ENCODE measurements around the gene SNX32. TPM values are rescaled to one million over a fixed set of nuclear protein-coding genes. Genes with fewer than 3 reads are reported as not detected.

SNX32 gene
- total and polyA plus RNA-seq, 9 of the 15 experiments (the other 6 are each of a cell fraction or from before 2014, with no cell fraction given) = 0.03 TPM; not detected in 7

DNA sequence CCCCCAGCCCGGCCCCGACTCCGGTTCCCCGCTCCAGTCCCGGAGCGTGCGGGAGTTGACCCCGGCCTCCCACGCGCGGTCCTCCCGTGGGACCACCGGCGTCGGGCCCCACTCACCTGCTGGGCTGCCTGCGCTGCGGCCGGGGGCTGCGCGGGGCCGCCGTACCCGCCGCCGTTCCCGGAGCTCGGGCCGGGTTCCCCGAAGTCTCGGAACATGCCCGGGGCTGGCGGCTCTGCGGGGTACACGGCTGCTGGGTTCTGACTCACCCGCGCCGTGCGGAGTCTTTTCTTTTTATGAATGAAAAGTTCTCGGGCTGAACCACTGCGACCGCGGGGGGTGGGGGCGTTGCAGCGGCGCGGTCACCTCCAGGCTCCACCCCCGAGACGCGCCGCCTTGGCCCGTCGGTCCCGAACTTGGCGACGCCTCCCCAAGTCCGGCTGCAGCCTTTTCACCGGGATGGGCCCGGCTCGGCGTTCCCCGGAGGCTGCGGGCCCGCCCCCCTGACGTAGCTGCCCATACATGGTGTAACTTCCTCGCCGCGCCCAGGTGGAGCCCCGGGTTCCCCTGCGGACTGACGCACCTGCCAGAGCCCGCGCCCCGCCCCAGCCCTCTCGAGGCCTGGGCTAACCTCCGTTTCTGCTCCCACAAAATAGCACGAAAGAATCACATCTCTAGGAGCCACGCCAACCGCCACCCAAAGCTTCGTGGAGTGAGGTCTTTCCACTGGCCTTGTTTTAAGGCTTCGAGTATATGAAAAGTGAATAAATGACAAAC, 66.5 kb downstream of the SNX32 start, which contains the start of gene FOSL1 (continued):
- TF ChIP-seq, protein P1, sequence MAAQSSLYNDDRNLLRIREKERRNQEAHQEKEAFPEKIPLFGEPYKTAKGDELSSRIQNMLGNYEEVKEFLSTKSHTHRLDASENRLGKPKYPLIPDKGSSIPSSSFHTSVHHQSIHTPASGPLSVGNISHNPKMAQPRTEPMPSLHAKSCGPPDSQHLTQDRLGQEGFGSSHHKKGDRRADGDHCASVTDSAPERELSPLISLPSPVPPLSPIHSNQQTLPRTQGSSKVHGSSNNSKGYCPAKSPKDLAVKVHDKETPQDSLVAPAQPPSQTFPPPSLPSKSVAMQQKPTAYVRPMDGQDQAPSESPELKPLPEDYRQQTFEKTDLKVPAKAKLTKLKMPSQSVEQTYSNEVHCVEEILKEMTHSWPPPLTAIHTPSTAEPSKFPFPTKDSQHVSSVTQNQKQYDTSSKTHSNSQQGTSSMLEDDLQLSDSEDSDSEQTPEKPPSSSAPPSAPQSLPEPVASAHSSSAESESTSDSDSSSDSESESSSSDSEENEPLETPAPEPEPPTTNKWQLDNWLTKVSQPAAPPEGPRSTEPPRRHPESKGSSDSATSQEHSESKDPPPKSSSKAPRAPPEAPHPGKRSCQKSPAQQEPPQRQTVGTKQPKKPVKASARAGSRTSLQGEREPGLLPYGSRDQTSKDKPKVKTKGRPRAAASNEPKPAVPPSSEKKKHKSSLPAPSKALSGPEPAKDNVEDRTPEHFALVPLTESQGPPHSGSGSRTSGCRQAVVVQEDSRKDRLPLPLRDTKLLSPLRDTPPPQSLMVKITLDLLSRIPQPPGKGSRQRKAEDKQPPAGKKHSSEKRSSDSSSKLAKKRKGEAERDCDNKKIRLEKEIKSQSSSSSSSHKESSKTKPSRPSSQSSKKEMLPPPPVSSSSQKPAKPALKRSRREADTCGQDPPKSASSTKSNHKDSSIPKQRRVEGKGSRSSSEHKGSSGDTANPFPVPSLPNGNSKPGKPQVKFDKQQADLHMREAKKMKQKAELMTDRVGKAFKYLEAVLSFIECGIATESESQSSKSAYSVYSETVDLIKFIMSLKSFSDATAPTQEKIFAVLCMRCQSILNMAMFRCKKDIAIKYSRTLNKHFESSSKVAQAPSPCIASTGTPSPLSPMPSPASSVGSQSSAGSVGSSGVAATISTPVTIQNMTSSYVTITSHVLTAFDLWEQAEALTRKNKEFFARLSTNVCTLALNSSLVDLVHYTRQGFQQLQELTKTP (IDR thresholded peaks at IDR 0.05; ENCODE audit: low read depth in 1 of 2, partially characterized antibody in 2 of 2) = no peak
- TF ChIP-seq ARID3A (IDR thresholded peaks at IDR 0.05; ENCODE audit: borderline replicate concordance, low read depth, low read length) (no peak), CAMTA2 (CRISPR knock-in tag; conservative IDR thresholded peaks at IDR 0.05) (no peak), SRSF9 (IDR thresholded peaks at IDR 0.05; ENCODE audit: borderline replicate concordance, low read depth, low read length) (no peak), ZNF766 (CRISPR knock-in tag; conservative IDR thresholded peaks at IDR 0.05) (peak; percentile 70; the same call in 1 of the 2 replicates), ATF2 (CRISPR knock-in tag; IDR thresholded peaks at IDR 0.05) (peak; percentile 55; the same call in 1 of the 2 replicates)
- TF ChIP-seq, protein P2, sequence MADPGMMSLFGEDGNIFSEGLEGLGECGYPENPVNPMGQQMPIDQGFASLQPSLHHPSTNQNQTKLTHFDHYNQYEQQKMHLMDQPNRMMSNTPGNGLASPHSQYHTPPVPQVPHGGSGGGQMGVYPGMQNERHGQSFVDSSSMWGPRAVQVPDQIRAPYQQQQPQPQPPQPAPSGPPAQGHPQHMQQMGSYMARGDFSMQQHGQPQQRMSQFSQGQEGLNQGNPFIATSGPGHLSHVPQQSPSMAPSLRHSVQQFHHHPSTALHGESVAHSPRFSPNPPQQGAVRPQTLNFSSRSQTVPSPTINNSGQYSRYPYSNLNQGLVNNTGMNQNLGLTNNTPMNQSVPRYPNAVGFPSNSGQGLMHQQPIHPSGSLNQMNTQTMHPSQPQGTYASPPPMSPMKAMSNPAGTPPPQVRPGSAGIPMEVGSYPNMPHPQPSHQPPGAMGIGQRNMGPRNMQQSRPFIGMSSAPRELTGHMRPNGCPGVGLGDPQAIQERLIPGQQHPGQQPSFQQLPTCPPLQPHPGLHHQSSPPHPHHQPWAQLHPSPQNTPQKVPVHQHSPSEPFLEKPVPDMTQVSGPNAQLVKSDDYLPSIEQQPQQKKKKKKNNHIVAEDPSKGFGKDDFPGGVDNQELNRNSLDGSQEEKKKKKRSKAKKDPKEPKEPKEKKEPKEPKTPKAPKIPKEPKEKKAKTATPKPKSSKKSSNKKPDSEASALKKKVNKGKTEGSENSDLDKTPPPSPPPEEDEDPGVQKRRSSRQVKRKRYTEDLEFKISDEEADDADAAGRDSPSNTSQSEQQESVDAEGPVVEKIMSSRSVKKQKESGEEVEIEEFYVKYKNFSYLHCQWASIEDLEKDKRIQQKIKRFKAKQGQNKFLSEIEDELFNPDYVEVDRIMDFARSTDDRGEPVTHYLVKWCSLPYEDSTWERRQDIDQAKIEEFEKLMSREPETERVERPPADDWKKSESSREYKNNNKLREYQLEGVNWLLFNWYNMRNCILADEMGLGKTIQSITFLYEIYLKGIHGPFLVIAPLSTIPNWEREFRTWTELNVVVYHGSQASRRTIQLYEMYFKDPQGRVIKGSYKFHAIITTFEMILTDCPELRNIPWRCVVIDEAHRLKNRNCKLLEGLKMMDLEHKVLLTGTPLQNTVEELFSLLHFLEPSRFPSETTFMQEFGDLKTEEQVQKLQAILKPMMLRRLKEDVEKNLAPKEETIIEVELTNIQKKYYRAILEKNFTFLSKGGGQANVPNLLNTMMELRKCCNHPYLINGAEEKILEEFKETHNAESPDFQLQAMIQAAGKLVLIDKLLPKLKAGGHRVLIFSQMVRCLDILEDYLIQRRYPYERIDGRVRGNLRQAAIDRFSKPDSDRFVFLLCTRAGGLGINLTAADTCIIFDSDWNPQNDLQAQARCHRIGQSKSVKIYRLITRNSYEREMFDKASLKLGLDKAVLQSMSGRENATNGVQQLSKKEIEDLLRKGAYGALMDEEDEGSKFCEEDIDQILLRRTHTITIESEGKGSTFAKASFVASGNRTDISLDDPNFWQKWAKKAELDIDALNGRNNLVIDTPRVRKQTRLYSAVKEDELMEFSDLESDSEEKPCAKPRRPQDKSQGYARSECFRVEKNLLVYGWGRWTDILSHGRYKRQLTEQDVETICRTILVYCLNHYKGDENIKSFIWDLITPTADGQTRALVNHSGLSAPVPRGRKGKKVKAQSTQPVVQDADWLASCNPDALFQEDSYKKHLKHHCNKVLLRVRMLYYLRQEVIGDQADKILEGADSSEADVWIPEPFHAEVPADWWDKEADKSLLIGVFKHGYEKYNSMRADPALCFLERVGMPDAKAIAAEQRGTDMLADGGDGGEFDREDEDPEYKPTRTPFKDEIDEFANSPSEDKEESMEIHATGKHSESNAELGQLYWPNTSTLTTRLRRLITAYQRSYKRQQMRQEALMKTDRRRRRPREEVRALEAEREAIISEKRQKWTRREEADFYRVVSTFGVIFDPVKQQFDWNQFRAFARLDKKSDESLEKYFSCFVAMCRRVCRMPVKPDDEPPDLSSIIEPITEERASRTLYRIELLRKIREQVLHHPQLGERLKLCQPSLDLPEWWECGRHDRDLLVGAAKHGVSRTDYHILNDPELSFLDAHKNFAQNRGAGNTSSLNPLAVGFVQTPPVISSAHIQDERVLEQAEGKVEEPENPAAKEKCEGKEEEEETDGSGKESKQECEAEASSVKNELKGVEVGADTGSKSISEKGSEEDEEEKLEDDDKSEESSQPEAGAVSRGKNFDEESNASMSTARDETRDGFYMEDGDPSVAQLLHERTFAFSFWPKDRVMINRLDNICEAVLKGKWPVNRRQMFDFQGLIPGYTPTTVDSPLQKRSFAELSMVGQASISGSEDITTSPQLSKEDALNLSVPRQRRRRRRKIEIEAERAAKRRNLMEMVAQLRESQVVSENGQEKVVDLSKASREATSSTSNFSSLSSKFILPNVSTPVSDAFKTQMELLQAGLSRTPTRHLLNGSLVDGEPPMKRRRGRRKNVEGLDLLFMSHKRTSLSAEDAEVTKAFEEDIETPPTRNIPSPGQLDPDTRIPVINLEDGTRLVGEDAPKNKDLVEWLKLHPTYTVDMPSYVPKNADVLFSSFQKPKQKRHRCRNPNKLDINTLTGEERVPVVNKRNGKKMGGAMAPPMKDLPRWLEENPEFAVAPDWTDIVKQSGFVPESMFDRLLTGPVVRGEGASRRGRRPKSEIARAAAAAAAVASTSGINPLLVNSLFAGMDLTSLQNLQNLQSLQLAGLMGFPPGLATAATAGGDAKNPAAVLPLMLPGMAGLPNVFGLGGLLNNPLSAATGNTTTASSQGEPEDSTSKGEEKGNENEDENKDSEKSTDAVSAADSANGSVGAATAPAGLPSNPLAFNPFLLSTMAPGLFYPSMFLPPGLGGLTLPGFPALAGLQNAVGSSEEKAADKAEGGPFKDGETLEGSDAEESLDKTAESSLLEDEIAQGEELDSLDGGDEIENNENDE (IDR thresholded peaks at IDR 0.05; ENCODE audit: low read depth, low read length) = no peak
